ENCODE results near the gene CCDC15.
"Not testable (repeated sequence)": the region's sequence is repeated elsewhere in the genome, so short reads cannot be mapped to it uniquely, and the experiment has no call there.

The CCDC15 gene

DNA sequence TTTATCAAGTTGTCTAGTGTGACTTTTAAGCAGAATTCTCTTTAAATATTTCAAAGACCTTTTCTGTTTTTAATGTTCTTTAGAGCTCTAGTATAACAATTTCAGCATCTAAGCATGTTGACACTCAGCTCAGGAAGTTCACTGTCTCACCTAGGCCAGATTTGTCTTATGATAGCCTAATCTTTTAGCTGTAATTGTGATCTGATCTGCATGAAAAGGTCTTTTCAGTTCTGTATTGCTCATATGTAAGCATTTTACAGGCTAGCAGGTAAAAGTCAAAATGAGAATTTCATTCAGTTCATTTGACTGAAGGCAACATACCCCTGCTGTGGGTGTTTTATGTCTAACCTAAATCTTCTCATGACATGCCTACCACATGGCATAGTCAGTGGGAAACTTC lies 62.4 kb downstream of the CCDC15 start:
- DNase-seq = no peak

DNA sequence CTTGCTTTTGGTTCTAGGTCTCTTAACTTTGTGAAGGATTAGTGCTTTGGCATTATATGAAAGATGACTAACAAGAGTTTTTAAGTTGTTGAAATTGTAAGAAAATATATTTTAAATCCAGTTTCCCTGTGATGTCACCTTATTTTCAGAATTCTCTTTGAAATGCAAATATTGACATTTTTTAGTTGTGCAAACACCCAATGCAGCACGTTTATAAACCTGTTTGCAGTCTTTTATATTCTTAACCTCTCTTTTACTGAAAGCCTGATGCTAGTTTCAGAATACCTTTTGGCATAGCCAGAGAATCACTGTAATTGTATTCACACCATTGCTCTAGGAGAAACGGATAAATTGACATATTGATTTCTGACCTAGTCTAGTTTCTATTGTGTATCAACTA lies 66.3 kb downstream of the CCDC15 start:
- no peak for DNase-seq

DNA sequence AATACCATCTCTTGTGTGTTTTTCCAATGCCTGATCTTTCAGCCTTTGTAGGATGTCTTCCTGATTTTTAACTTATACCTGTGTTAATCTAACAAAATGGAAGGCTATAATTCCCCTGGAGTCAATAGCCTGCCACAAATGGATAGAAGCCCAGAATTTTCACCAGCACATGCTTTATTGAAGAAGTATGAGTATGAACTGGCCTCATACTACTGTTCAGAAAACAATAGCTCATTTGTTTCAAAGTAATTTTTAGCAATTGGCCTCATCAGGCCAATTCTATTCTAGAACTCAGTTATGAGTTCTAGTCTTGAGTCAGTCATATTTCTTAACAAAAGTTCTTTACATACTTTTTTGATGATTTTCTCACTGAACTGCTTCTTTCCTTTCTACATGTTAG lies 68.5 kb downstream of the CCDC15 start:
- DNase-seq = no peak

DNA sequence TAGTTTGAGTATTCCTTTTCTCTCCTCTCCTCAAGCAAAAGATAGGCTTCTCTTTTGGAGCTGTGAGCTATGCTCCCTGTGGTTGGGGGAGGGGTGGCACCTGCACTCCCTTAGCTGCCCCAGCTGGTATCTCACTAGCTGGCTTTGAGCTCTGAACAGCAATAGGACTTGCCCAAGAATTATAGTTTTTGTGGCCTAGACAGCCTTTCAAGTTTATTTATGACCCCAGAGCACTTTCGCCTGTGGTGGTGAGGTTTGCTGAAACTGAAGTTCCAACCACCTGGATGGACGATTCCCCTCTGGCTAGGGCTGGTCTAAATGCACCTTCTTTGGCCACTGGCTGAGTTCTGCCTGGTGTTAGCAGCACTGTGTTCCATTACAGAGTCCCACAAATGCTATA lies 72.0 kb downstream of the CCDC15 start:
- DNase-seq = no peak

DNA sequence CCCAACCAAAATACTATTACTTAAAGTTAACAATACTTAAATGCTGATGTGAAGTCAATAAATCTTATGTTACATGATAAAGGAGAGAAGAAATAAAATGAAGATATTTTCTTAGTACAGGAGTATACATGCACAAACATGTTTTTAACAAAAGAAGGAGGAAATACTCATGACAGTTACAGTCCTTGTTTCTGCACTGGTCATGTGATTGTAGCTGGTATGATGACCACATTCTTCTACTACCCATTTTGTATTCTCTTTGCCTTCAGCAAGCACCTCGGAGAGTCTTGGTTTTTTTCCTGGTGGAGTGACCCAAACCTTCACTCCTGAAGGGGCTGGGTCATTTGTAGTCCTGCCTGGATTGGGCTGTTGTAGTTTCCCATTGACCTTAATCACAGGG lies 75.4 kb downstream of the CCDC15 start:
- not testable (repeated sequence) for DNase-seq

DNA sequence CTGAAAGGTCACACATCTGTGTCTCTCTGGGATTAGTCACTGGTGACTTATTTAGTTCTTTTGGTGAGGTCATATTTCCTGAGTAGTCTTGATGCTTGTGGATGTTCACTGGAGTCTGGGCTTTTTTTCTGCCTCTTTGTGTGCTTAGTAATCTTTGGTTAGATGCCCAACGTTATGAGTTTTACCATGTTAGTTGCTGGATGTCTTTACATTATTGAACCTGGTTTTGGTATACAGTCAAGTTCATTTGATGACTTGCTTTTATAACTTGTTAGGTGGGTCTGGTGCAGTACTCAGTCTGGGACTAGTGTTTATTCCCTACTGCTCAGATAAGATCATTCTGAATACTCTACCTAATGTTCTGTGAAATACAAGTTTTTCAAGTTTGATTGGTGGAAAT lies 82.9 kb downstream of the CCDC15 start:
- DNase-seq = no peak

DNA sequence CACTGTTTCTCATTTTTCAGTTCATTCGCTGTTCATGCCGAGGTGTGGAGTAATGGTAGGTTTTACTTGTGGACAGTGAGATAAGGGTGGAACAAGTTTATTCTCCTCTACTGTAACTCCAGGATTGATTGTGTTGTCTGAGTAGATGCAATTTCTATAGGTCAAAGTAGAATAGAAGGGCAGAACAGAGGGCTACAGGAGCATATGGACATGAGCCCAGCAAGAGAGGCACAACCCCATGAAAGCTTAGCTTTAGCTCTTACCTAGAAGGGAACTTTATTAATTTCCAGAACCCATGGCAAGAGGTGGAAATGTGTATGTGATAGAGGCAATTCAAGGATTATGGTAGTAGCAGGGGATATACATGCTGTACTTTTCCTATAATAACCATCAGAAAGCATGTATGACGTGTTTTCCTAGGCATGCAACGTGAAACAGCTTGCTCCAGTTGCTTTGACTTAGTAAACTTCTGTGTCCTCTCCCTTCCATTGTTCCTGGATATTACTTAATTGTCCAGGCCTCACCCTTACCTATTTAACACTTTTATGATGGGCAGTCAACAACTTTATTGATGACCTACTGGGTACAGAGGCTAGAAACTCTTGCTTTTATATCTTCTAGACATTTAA lies 95.3 kb downstream of the CCDC15 start:
- no peak for DNase-seq

DNA sequence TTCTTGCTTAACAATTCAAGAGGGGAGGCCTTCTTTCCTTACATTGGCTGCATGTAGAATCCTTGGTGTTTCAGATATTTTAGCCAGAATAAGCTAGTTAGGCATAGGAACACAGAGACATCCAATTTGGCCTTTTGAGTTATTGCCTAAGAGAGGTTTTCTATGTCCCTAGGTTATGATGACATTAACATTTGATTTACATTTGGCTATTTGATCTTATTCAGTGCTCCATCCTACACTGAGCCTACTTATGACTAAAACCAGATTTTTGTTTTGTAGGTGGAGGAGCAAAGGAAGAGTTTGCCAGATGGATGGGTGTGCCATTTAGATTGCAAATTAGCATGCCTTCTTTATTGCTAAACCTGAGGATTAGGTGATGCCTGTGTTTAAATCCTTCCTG lies 98.0 kb downstream of the CCDC15 start:
- no peak for DNase-seq

DNA sequence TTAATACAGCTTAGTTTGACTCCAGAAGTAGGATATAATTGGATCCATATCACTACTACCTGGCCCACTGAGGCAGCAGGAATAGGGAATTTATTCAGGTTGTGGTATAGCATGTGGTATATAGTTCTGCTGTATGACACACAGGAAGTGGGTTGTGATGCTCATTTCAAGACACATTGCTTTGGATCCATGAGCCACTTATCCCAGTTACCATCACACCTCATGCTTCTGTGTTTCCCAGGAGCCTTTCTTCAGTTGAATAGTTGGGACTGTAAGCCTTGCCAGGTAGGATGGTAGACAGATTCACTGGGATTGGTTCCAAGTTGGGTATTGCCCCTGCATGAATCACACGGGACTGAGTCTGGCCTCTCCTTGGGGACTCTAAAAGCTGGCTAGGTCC lies 99.2 kb downstream of the CCDC15 start:
- no peak for DNase-seq

DNA sequence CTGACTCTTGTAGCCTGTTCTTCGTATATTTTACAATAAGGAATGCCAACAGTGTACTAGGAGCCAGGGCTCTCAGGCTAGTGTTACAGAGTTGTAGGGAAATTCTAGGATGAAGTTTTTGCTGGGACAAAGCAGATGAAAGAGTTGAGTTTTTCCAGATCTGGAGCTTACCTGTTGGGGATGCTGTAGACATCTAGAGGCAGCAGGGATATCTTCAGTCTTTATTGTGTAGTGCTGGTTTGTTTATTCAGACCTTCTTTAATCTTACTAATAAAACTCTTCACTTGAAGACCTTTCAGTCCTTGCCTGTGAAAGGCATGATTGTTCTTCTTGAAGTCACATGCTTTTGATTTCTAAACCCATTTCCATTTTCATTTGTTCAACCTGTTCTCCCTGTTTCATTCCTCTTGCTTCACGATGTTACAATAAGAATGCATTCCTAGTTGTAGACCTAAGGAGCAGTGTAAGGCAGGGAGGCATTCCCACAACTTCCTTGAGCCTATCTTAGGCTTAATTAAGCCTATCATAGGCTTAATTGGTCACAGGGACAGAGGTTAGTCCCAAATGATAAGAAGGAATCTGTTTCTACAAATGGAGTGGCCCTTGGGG lies 101.2 kb downstream of the CCDC15 start:
- DNase-seq = no peak

DNA sequence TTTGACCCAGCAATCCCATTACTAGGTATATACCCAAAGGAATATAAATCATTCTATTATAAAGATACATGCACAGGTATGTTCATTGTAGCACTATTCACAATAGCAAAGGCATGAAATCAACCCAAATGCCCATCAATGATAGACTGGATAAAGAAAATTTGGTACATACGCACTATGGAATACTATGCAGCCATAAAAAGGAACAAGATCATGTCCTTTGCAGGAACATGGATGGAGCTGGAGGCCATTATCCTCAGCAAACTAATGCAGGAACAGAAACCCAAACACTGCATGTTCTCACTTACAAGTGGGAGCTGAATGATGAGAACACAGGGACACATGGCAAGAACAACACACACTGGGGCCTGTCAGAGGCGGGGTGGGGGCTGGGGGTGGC lies 102.1 kb downstream of the CCDC15 start:
- not testable (repeated sequence) for DNase-seq

DNA sequence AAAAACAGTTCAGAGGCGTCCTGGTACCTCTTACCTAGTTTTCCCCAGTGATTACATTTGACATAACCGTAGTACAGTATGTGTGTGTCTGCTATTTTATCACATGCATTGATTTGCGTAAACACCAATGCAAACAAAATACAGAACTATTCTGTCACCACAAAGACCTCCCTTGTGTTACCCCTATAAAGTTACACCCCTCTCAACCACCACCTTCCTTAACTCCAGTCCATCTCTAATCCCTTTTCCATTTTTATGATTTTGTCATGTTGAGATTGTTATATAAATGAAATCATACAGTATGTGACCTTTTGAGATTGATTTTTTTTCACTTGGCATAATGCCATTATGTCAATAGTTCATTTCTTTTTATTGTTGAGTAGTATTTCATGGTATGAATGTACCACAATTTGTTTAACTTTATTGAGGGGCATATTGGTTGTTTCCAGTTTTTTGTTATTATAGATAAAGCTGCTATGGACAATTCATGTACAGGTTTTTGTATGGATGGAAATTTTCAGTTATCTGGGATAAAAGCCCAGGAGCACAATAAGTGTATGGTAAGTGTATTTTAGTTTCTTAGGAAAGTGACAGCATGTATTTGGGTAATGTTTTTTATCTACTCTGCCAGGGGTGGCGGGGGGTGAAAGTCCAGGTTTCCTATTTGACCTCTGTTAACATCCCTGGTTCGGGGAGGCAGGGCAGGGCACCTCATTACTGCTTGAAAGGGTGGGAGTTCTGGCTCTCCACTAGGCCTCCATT lies 103.1 kb downstream of the CCDC15 start:
- DNase-seq = no peak

DNA sequence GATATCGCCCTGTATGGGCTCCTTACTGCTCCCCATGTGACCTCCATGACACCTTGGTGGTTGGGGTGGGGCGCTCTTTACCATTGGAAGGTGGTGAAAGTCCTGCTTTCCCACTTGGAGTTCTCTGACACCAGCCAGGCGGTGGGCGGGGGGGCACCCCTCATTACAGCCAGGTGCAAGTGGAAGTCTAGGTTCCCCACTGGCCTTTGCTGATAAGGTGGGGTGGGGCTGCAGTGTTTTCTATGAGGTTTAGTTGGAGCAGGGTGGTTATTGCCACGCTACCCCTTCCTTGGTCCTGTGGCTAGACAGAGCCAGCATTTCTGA lies 103.7 kb downstream of the CCDC15 start:
- no peak for DNase-seq

DNA sequence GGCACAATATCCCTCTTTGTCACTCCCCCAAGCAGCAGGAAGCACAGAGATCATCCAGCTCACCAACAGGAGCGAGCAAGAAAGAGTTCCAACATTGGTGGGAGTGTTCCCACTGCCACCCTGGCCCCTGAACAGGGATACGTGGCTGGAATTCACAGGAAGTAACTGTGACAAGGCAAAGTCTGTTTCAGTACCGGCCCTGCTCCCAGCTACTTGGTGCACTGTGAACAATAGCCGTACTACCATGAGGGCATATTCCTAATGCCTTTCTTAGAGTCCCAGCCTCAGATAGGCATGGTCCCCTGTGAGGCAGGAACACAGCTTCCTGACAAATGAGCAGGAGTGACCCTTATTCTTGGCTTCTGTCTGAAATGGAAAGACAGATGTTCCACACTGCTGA lies 107.3 kb downstream of the CCDC15 start:
- no peak for DNase-seq

DNA sequence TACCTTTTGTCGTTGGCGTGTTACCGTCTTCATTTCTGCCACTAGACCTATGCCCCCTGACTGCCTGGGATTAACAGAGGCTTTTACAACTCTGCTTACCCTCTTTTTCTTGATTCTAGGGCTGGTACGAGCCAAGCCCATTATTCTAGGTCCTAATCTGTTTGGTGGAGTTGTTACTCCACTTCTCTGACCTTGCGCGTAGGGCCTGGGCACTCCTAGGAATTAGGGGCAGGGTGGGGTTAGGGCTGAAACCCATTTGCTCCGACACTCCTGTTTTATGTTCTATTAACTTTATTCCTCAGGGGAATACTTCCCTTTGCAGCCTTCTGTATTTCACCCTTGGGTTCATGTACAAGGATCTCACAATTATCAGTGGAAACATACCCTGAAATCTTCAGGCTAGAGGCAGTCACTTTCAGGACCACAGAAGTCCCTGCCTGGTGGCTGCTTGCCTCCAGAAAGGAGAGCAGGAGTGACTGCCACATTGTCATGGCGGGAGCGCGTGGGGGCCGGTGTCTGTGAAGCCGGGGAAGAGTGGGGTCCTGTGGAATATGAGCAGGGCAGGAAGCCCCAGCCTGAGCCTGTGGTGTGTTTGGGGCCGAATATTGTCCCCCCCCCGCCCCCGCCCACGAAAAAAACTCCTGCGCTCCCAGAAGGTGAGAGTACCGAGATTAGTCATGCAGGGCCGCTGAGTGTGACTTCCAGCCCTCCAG lies 108.4 kb downstream of the CCDC15 start:
- no peak for DNase-seq

DNA sequence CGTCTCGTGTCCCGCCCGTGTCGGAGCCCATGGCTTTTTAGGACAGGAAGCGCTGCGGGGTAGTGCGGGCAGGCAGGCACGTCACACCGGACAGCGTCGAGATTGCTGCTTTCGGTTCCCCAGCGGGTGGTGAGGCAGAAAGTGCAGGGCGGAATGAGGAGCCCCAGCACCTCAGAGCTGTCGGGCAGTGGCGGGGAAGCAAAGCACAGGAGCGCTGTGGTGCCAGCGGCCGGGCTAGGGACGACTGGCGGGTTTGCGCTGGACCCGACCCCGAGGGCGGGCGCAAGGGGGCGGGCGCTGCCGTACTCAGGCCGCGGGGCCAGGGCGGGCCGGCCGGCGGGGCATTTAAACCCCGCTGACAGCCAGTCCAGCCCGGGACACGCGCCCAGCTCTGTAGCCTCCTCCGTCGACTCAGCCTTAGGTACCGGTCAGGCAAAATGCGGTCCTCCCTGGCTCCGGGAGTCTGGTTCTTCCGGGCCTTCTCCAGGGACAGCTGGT lies 109.0 kb downstream of the CCDC15 start, which contains the start of gene SLC37A2:
SLC37A2 (plus strand) TSS at position 375 of the 498 bp plus-strand sequence; CDS start at position 438, 63 bp downstream.
- peak; percentile 83 for DNase-seq

DNA sequence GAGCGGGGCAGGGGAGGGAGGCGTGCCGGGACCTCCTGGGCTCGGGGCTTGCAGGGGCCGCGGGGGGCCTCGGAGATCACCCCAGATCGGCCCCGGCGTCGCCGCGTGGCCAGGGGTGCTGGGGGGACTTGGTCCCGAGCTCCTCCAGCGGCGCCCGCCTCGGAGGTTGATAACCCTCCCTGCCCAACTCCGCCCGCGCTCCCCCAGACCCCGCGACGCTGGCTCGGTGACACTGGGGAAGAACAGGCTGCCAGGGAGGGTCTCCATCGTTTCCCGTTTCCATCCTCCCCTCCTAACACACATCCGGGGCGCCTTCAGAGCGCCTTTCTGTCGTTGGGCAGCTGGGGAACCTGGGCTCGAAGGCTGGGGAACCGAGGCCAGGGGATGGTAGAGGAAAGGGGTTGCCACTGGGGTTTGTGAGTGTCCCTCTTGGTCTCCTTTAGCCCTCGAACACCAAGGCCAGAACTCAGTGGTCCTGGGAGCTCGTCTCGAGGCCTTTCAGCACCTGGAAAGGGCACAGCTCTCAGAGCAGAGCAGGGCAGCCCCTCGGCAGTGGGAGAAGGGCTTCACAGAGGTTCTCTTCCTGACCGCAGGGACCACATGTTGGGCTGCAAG lies 109.5 kb downstream of the CCDC15 start:
- DNase-seq = peak; percentile 58

DNA sequence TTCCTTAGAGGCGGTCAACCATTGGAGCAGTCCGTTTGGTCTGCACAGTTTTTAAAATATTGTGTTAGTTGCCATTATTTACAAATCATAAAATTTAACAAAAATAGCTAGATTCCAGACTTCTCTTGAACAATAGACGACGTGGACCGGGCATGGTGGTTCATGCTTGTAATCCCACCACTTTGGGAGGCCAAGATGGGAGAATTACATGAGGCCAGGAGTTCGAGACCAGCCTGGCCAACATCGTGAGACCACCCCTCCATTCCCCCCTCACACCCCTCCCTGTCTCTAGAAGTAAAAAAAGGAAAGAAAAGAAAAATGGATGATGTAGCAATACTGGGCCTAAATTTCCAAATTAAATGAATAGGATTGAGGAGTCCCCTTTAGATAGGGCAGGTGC lies 110.1 kb downstream of the CCDC15 start:
- no peak for DNase-seq

DNA sequence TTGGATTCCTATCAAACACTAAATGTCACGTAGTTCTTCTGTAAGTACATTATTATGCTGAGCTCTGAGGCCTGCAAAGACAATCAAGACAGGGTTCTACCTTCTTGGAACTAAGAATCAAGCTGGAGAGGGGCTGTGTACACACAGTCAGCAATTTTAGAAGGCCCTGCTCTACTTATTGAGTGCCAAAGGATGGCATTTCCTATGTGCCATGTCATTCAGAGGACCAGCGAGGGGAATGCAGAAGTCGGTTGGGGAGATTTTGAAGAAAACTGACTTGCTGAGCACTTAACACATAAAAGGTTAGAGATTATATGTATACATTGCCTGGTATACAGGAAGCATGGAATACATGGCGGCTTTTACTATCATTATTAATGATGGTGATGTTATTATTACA lies 114.4 kb downstream of the CCDC15 start:
- no peak for DNase-seq

DNA sequence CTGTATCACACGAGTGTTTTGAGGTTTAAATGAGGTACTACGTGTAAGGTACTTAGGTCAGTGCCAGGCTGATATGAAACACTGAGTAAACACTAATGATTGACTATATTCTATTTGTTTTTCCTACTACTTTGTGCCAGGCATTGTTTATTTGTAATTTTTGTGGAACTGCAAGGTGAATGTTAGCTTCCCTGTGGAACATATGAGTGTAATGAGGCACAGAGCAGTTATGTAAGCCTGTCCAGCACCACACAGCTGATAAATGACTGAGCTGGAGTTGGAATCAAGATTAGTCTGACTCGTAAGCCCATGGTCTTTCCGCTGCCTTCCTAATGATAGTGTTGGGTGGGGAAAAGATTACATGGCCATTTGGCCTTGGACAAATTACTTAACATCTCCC lies 115.0 kb downstream of the CCDC15 start:
- DNase-seq = no peak

DNA sequence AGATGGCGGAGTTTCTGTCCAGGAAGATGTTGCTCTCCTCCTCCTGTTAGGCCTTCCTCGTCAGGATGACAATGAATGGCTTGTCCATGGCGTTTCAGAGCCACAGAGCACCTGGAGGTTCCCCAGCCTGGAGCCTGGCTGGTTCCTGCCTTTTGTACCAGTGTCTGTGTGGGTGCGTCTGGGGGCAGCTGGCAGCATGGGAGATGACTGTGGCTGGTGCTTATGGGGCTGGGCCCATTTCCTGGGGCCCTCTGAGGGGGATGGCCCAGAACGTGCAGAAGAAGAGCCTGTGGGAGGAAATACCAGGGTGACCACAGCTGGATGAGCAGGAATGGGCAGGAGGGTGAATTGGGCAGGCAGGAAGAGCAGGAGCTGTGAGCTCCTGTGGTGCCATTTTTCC lies 115.8 kb downstream of the CCDC15 start:
- peak; percentile 43 for DNase-seq

DNA sequence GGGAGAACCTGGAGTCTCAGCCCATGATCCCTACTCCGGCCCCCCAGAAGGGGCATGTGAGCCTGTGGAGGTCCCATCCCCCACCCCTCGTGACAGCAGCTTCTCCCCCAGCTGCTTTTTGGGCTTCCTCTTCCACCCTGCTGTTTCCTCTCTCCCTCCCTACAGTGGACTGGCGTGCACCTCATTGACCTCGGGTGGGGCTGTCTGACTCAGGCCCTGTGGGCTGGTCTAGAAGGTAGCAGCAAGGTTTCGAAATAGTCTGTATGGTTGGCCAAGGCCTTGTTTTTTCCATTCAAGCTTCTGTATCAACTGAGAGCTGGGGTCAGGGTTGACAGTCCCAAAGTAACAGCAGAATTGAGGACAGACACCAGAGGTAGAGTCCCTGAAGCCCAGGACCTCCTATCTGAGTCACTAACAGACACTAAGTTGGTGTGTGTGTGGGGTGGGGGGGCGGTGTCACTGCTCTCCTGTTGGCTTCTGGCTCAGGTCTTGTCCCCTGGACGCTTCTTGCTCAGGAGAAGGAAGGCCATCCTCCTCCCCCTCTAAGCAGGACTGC lies 116.8 kb downstream of the CCDC15 start:
- DNase-seq = peak; percentile 47

DNA sequence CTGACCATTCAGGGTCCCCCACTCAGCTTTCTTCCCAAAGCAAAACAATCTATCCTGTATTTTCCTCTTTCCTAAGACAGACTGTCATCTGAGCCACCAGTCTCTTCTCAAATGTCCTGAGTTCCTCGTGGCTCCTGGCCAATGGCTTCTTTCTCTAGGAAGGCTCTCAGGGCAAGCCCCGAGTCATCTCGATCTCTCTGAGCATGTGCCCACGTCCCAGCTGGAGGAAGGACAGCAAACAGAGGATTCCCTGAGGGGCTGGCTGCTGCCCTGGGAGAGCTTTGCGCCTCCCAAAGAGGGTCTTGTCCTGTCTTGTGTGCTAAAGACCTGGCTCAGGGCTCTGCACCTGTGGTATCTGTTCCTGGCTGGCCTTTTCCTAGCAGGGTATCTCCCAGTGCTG lies 117.4 kb downstream of the CCDC15 start:
- peak; percentile 53 for DNase-seq
